Mesenchymal stem cell (in vitro differentiated cells and primary cell): ENCODE measurements around the gene KDF1.

Experiments
- DNase-seq: peaks from one replicate; pipeline ENCODE4 v3.0.0-alpha.2; 2013
- H2AFZ ChIP-seq: one replicate; pipeline ENCODE4 v1.6.1; 2013; ENCODE audit warnings: low read depth, mild to moderate bottlenecking, control low read depth, inconsistent platforms, low read length, moderate library complexity
- H2AK5ac ChIP-seq: 2 replicates; pipeline ENCODE4 v1.6.1; 2013; ENCODE audit warnings: low read length, moderate library complexity, mild to moderate bottlenecking, inconsistent platforms; ENCODE audit not compliant: severe bottlenecking
- H2BK120ac ChIP-seq: one replicate; pipeline ENCODE4 v1.6.1; 2013; ENCODE audit warnings: low read depth, mild to moderate bottlenecking, inconsistent platforms, low read length, moderate library complexity
- H2BK12ac ChIP-seq, 2 experiments: one replicate each; pipeline ENCODE4 v1.6.1; 2013; ENCODE audit warnings: inconsistent platforms in 2 of 2, low read length in 2 of 2, mild to moderate bottlenecking in 2 of 2, moderate library complexity in 2 of 2, control low read depth in 1 of 2
- H2BK15ac ChIP-seq: one replicate; pipeline ENCODE4 v1.6.1; 2013; ENCODE audit warnings: mild to moderate bottlenecking, low read depth, inconsistent platforms; ENCODE audit not compliant: poor library complexity, severe bottlenecking
- H2BK5ac ChIP-seq: 2 replicates; pipeline ENCODE4 v1.6.1; 2013; ENCODE audit warnings: low read depth, mild to moderate bottlenecking, low read length, control low read depth, inconsistent platforms; ENCODE audit not compliant: poor library complexity, severe bottlenecking
- H3K14ac ChIP-seq, 2 experiments: one replicate each; pipeline ENCODE4 v1.6.1; 2013; ENCODE audit warnings: inconsistent platforms in 2 of 2, low read length in 2 of 2, control low read depth in 1 of 2, mild to moderate bottlenecking in 1 of 2, moderate library complexity in 1 of 2
- H3K18ac ChIP-seq, 2 experiments: one replicate each; pipeline ENCODE4 v1.6.1; 2013; ENCODE audit warnings: inconsistent platforms in 2 of 2, low read length in 2 of 2, control low read depth in 1 of 2, low read depth in 1 of 2, mild to moderate bottlenecking in 1 of 2
- H3K23ac ChIP-seq, 2 experiments: one replicate each; pipeline ENCODE4 v1.6.1; 2013; ENCODE audit warnings: inconsistent platforms in 2 of 2, low read length in 2 of 2, mild to moderate bottlenecking in 2 of 2, moderate library complexity in 2 of 2, control low read depth in 1 of 2
- H3K27ac ChIP-seq: 2 replicates; pipeline ENCODE4 v1.5.1; 2013; ENCODE audit warnings: mild to moderate bottlenecking, moderate library complexity, low read length, control low read depth, inconsistent platforms; ENCODE audit not compliant: poor library complexity, severe bottlenecking
- H3K27me3 ChIP-seq, 2 experiments: 2 replicates each; pipeline versions ENCODE4 v1.6.1 to v1.7.0; 2013; ENCODE audit warnings: low read length in 2 of 2, mild to moderate bottlenecking in 2 of 2, moderate library complexity in 2 of 2, control low read depth in 1 of 2, inconsistent platforms in 1 of 2; ENCODE audit not compliant: control insufficient read depth in 1 of 2, insufficient read depth in 1 of 2
- H3K36me3 ChIP-seq, 2 experiments: 2 replicates each; pipeline versions ENCODE4 v1.6.1 to v1.7.0; 2013; ENCODE audit warnings: low read length in 2 of 2, control low read depth in 1 of 2, inconsistent platforms in 1 of 2, low read depth in 1 of 2, mild to moderate bottlenecking in 1 of 2; ENCODE audit not compliant: insufficient read depth in 2 of 2, control insufficient read depth in 1 of 2
- H3K4ac ChIP-seq, 2 experiments: one replicate each; pipeline ENCODE4 v1.6.1; 2013; ENCODE audit warnings: inconsistent platforms in 2 of 2, low read length in 2 of 2, mild to moderate bottlenecking in 2 of 2, moderate library complexity in 2 of 2, control low read depth in 1 of 2, low read depth in 1 of 2
- H3K4me1 ChIP-seq: 2 replicates; pipeline ENCODE4 v1.6.1; 2013; ENCODE audit warnings: low read depth, low read length, control low read depth; ENCODE audit not compliant: control insufficient read depth, insufficient read depth
- H3K4me2 ChIP-seq: 2 replicates; pipeline ENCODE4 v1.6.1; 2013; ENCODE audit warnings: low read length, mild to moderate bottlenecking, inconsistent platforms; ENCODE audit not compliant: poor library complexity, severe bottlenecking
- H3K4me3 ChIP-seq, 2 experiments: 2 replicates each; pipeline versions ENCODE4 v1.5.1 to v1.7.0; 2013; ENCODE audit warnings: low read length in 2 of 2, mild to moderate bottlenecking in 2 of 2, control low read depth in 1 of 2, low read depth in 1 of 2; ENCODE audit not compliant: insufficient read depth in 1 of 2
- H3K79me1 ChIP-seq: replicated peaks from 2 replicates; pipeline ENCODE4 v1.6.1; 2013; ENCODE audit warnings: mild to moderate bottlenecking, control low read depth, low read length, inconsistent platforms; ENCODE audit not compliant: poor library complexity, severe bottlenecking
- H3K9ac ChIP-seq: 2 replicates; pipeline ENCODE4 v1.7.0; 2013; ENCODE audit warnings: mild to moderate bottlenecking, low read length, moderate library complexity
- H3K9me3 ChIP-seq: 2 replicates; pipeline ENCODE4 v1.7.0; 2013; ENCODE audit warnings: mild to moderate bottlenecking, low read length; ENCODE audit not compliant: control insufficient read depth
- H4K8ac ChIP-seq: one replicate; pipeline ENCODE4 v1.6.1; 2013; ENCODE audit warnings: inconsistent platforms, mild to moderate bottlenecking, low read length, moderate library complexity
- H4K91ac ChIP-seq: one replicate; pipeline ENCODE4 v1.6.1; 2013; ENCODE audit warnings: mild to moderate bottlenecking, low read length, inconsistent platforms
- WGBS: methylation state at CpG from one replicate; pipeline ENCODE4 v1.1.7; 2013; ENCODE audit warnings: mixed read lengths; 5-methylcytosine and 5-hydroxymethylcytosine counted together

The KDF1 gene

GRCh38 chr1:26956321-26956720 is 3.9 kb downstream of the KDF1 start:
- no peak overlapping the region for H2BK15ac ChIP-seq
- WGBS, result 92% methylated on average over 2 of the region's 3 CpGs
- no peak for DNase-seq
- H3K79me1 ChIP-seq, result no peaks in the 10 kb centered on the region
- H2AFZ ChIP-seq, result no peak overlapping the region
- H3K4me3 ChIP-seq, result no peak overlapping the region
- H2BK5ac ChIP-seq, result no peak overlapping the region
- no peak overlapping the region for H2BK120ac ChIP-seq
- no peak overlapping the region for H3K18ac ChIP-seq
- no peak overlapping the region for H3K23ac ChIP-seq
- peaks cover 10% of the 10 kb centered on the region for H3K9me3 ChIP-seq
- peaks cover 10 to 40% of the 10 kb centered on the region in 2 experiments for H3K27me3 ChIP-seq
- no peak overlapping the region for H3K27ac ChIP-seq
- H3K9ac ChIP-seq, result no peak overlapping the region
- no peak overlapping the region for H2BK12ac ChIP-seq
- H3K4ac ChIP-seq, result no peak overlapping the region
- H4K8ac ChIP-seq, result no peak overlapping the region
- no peak overlapping the region for H2AK5ac ChIP-seq
- H3K4me1 ChIP-seq, result peaks cover 12% of the 10 kb centered on the region
- no peak overlapping the region for H3K14ac ChIP-seq
- H3K4me2 ChIP-seq, result no peak overlapping the region
- H3K36me3 ChIP-seq, result peaks cover 0 to 7% of the 10 kb centered on the region in 2 experiments
- no peak overlapping the region for H4K91ac ChIP-seq

- no peak overlapping the region for H2AK5ac ChIP-seq
- H2BK5ac ChIP-seq, result no peak overlapping the region
These were observed 6.9 kb downstream of the KDF1 start for GRCh38 chr1:26953374-26953773.

GRCh38 chr1:26951821-26952497 is 8.3 kb downstream of the KDF1 start:
- no peak overlapping the region for H3K23ac ChIP-seq
- peaks cover 0 to 5% of the 10 kb centered on the region in 2 experiments for H3K27me3 ChIP-seq
- H2BK15ac ChIP-seq, result no peak overlapping the region
- peaks cover 5% of the 10 kb centered on the region for H3K4me1 ChIP-seq
- no peak overlapping the region for H2AFZ ChIP-seq
- 90% methylated on average over 24 of the region's 24 CpGs for WGBS
- no peak for DNase-seq
- H3K4ac ChIP-seq, result no peak overlapping the region
- H3K9ac ChIP-seq, result no peak overlapping the region
- peaks cover 10% of the 10 kb centered on the region for H3K9me3 ChIP-seq
- H4K8ac ChIP-seq, result no peak overlapping the region
- H2BK120ac ChIP-seq, result no peak overlapping the region
- no peak overlapping the region for H3K4me3 ChIP-seq
- H3K36me3 ChIP-seq, result peaks cover 4 to 13% of the 10 kb centered on the region in 2 experiments
- H4K91ac ChIP-seq, result no peak overlapping the region
- no peak overlapping the region for H3K27ac ChIP-seq
- H2BK5ac ChIP-seq, result no peak overlapping the region
- no peak overlapping the region for H3K4me2 ChIP-seq
- H3K79me1 ChIP-seq, result no peaks in the 10 kb centered on the region
- H3K14ac ChIP-seq, result no peak overlapping the region
- no peak overlapping the region for H2BK12ac ChIP-seq
- no peak overlapping the region for H3K18ac ChIP-seq
- no peak overlapping the region for H2AK5ac ChIP-seq

More at GRCh38 chr1:26953374-26953773, 6.9 kb downstream of the KDF1 start:
- DNase-seq, result no peak
- Histone ChIP-seq H2BK15ac (no peak overlapping the region), H3K36me3 (peaks cover 0 to 10% of the 10 kb centered on the region in 2 experiments), H2BK120ac (no peak overlapping the region), H3K27me3 (peaks cover 0 to 12% of the 10 kb centered on the region in 2 experiments), H3K4ac (no peak overlapping the region), H3K27ac (no peak overlapping the region), H3K4me3 (no peak overlapping the region), H4K91ac (no peak overlapping the region), H2BK12ac (no peak overlapping the region), H3K23ac (no peak overlapping the region), H3K9ac (no peak overlapping the region), H4K8ac (no peak overlapping the region), H3K14ac (no peak overlapping the region), H3K18ac (no peak overlapping the region), H3K4me2 (no peak overlapping the region), H2AFZ (no peak overlapping the region), H3K9me3 (peaks cover 10% of the 10 kb centered on the region), H3K79me1 (no peaks in the 10 kb centered on the region), H3K4me1 (peaks cover 5% of the 10 kb centered on the region)
- WGBS, result 93% methylated on average over 5 of the region's 5 CpGs

- Histone ChIP-seq H3K4me1 (peaks cover 5% of the 10 kb centered on the region), H3K4me2 (no peak overlapping the region), H3K23ac (no peak overlapping the region), H2BK12ac (no peak overlapping the region), H3K9me3 (peaks cover 5% of the 10 kb centered on the region), H3K9ac (no peak overlapping the region), H2BK15ac (no peak overlapping the region), H3K27me3 (no peaks in the 10 kb centered on the region), H3K27ac (no peak overlapping the region), H3K4ac (no peak overlapping the region), H2BK120ac (no peak overlapping the region), H2BK5ac (no peak overlapping the region), H3K14ac (no peak overlapping the region), H3K18ac (no peak overlapping the region), H3K79me1 (no peaks in the 10 kb centered on the region), H4K91ac (no peak overlapping the region), H3K36me3 (peaks cover 11 to 18% of the 10 kb centered on the region in 2 experiments), H2AFZ (no peak overlapping the region), H2AK5ac (no peak overlapping the region), H4K8ac (no peak overlapping the region), H3K4me3 (no peak overlapping the region)
- WGBS, result 97% methylated on average over 14 of the region's 14 CpGs
- DNase-seq, result no peak
These were observed 9.1 kb downstream of the KDF1 start for GRCh38 chr1:26951216-26951615.
